Heart left ventricle (tissue), 16 donors: ENCODE measurements around the gene DPM2. TPM values are rescaled to one million over a fixed set of nuclear protein-coding genes. Genes with fewer than 3 reads are reported as not detected.

Experiments
- ATAC-seq, 4 donors: fragments of 200-7000 bp; cut with Tn5 transposase; one replicate each; pipeline ENCODE4 v1.9.1; 2020 to 2022; ENCODE audit warnings: moderate library complexity in 4 of 4, mild to moderate bottlenecking in 3 of 4, moderate number of reproducible peaks in 1 of 4
- DNase-seq, 5 donors: peaks; one replicate each; pipeline ENCODE4 v3.0.0-alpha.2; 2020
- H3K27ac ChIP-seq, 12 donors: fragments of 200-600 bp; sonication (generic) in 4 of 12; one replicate each; pipeline versions ENCODE4 v1.5.0 to v1.8.0; 2016 to 2022; ENCODE audit warnings: mild to moderate bottlenecking in 2 of 12
- H3K27me3 ChIP-seq, 9 donors: fragments of 200-600 bp; sonication (generic) in 2 of 9; one replicate each; pipeline versions ENCODE4 v1.5.1 to v1.8.0; 2016 to 2022; ENCODE audit warnings: mild to moderate bottlenecking in 3 of 9
- H3K36me3 ChIP-seq, 9 donors: fragments of 200-600 bp; sonication (generic) in 2 of 9; one replicate each; pipeline versions ENCODE4 v1.5.0 to v1.8.0; 2018 to 2022; ENCODE audit warnings: mild to moderate bottlenecking in 2 of 9
- H3K4me1 ChIP-seq, 12 donors: fragments of 200-600 bp; sonication (generic) in 4 of 12; one replicate each; pipeline versions ENCODE4 v1.5.0 to v1.8.0; 2016 to 2022; ENCODE audit warnings: mild to moderate bottlenecking in 3 of 12
- H3K4me3 ChIP-seq, 12 donors: fragments of 200-600 bp; sonication (generic) in 4 of 12; one replicate each; pipeline versions ENCODE4 v1.5.0 to v1.8.0; 2017 to 2022; ENCODE audit warnings: mild to moderate bottlenecking in 9 of 12, moderate library complexity in 4 of 12
- H3K9me3 ChIP-seq, 12 donors: fragments of 200-600 bp; sonication (generic) in 4 of 12; one replicate each; pipeline versions ENCODE4 v1.5.0 to v1.8.0; 2016 to 2022; ENCODE audit warnings: mild to moderate bottlenecking in 1 of 12
- POLR2A ChIP-seq, 2 donors: fragments of 450-650 bp; IDR thresholded peaks; one replicate each; pipeline ENCODE4 v1.6.1; 2017; ENCODE audit warnings: antibody characterized with exemption in 2 of 2, mild to moderate bottlenecking in 2 of 2, moderate library complexity in 2 of 2
- WGBS, 4 donors: extraction: QIAGEN DNeasy Blood & Tissue Kit in 2 of 4; methylation state at CpG; one replicate each; pipeline versions ENCODE4 v1.1.5 to v1.1.7; 2013 to 2018; 5-methylcytosine and 5-hydroxymethylcytosine counted together
- intact Hi-C, 10 donors: fragments of 100-400 bp; cut with DNase I; formaldehyde crosslinking; loops; one replicate each; pipeline versions ENCODE4 v1.11.1 to v1.14.2; 2022
- polyA plus RNA-seq, 2 donors: library from polyadenylated mRNA; stranded (reverse); fragments of 200-250 nt; gene quantifications; one replicate each; pipeline ENCODE4 v1.2.3, GENCODE V29; 2013
- total RNA-seq, 9 donors: library from RNA; depleted of rRNA in 2 of 9; stranded (reverse); fragments of >200 nt in 2 of 9; fragmentation: NEBNext Ultra II Directional in 3 of 9; extraction: Animal tissue kit (Norgen Biotek cat#: 25700) in 3 of 9; gene quantifications; one replicate each; pipeline versions ENCODE4 v1.1.0 to v1.2.4, GENCODE V29; 2016 to 2023
- TF ChIP-seq, protein P1 (sequence below), 12 donors: fragments of 200-600 bp; sonication (generic) in 4 of 12; IDR thresholded peaks; one replicate each; pipeline versions ENCODE4 v1.5.0 to v1.8.0; 2018 to 2022; ENCODE audit warnings: antibody characterized with exemption in 12 of 12, mild to moderate bottlenecking in 5 of 12
- donor health status: ischemic (EF 13 %, LVEDD 7.1; RV severe dilation, severe dysfunction).
- donor health status: healthy with polysubstance abuse.
- donor health status: DM: no; HTN: yes; CAD: no.
- donor health status: DM: no; HTN: no; CAD: no.
- donor health status: ischemic (EF 25% LVEDD 6.9; RV normal size, moderate dysfunction).
- donor health status: ischemic (EF 25% LVEDD 5.7; RV mildly dilated, moderate dysfunction).
- donor health status: healthy.
- donor health status: DM: yes; HTN: yes; CAD: no.
- donor health status: ischemic (EF 35%, LVEDD 5.7; RV mildly dilated, moderate dysfunction).
- donor health status: nonischemic (EF 11% LVEDD 7.7; RV severe dilation, severe dysfunction).
- donor health status: DM: yes; HTN: yes; CAD: no.
- donor health status: PGD.
- donor health status: ischemic (EF 29% LVEDD 5.4; RV normal size, mild dysfunction).
- donor health status: nonischemic (EF 23%, LVEDD 6.1; RV moderate dilation, normal function).

DPM2 gene
- total and polyA plus RNA-seq, 11 donors, result 7.2 to 31.7 (median 13.5) TPM

DNA sequence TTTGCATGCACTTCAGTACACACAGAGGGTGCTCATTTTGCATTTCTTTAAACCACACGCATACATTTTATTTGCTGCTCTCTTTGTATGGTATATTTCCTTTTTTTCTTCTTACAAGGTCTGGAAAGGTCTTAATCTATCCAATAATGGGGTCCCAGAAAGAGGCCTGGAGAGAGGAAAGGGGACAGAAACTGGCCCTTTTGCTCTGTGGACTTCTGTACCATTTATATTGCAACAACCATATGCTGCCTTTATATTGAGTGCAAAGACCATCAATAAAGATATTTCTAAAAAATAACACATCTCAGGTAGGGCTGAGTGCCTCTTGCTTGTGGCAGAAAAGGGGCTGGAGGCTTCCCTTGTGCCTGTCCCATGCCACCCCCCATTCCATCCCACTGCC, 15.5 kb upstream of the DPM2 start:
- H3K36me3 ChIP-seq, result no peaks in the 10 kb centered on the region
- no peak overlapping the region for H3K4me3 ChIP-seq
- DNase-seq (no peak), ATAC-seq (no peak)
- no peak for TF ChIP-seq POLR2A (IDR thresholded peaks at IDR 0.05)
- TF ChIP-seq, protein P1, sequence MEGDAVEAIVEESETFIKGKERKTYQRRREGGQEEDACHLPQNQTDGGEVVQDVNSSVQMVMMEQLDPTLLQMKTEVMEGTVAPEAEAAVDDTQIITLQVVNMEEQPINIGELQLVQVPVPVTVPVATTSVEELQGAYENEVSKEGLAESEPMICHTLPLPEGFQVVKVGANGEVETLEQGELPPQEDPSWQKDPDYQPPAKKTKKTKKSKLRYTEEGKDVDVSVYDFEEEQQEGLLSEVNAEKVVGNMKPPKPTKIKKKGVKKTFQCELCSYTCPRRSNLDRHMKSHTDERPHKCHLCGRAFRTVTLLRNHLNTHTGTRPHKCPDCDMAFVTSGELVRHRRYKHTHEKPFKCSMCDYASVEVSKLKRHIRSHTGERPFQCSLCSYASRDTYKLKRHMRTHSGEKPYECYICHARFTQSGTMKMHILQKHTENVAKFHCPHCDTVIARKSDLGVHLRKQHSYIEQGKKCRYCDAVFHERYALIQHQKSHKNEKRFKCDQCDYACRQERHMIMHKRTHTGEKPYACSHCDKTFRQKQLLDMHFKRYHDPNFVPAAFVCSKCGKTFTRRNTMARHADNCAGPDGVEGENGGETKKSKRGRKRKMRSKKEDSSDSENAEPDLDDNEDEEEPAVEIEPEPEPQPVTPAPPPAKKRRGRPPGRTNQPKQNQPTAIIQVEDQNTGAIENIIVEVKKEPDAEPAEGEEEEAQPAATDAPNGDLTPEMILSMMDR (IDR thresholded peaks at IDR 0.05), result no peak
- H3K27ac ChIP-seq, result peak overlapping the region in 2 of 12 donors; percentile 53 to 78
- WGBS, 4 donors, result 94 to 97% (median 95%) methylated on average over 1 of the region's 1 CpG
- no peaks in the 10 kb centered on the region for H3K27me3 ChIP-seq
- H3K9me3 ChIP-seq, result peaks cover 0 to 4% (median 0%) of the 10 kb centered on the region in 12 donors
- intact Hi-C loops, result no loop called here
- peaks cover 0 to 70% (median 46%) of the 10 kb centered on the region in 12 donors for H3K4me1 ChIP-seq

DNA sequence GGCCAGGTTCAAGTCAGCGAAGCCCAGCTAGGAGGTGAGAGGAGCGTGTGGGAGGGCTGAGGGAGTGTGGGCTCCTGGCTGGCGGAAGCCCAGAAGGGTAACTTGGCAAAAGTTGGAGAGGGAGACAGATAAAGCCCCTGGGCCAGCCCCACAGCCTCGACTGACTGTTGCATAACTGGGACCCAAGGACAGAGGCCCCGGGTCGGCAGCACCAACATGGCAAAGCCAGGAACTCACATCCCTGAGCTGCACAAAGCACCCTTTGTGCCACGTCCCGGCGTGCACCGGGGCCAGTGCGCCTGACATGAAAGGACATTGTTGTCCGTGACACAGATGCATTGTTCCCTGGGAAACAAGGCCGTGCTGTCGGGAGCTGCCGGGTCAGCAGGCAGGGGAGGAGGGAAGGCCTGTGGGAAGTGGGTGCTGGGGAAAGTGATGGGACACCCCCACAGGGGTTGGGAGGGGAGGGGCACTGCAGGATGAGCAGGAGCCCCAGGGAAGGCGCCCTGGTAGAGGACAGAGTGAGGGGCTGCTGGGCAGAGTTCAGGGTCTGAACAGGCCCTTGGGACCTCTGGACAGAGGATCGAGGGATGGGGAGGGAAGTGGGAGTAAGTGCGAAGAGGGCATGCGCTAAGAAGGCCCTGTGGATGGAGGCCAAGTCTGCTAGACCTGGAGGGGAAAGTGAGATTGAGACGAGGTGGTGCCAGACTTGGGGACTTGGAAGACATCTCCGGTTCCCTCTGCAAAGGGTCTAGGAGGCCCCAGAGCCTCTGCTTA, 13.0 kb upstream of the DPM2 start:
- peak overlapping the region in 4 of 12 donors; percentile 4 to 27 (median 20) for H3K4me3 ChIP-seq
- H3K27ac ChIP-seq, result peak overlapping the region; percentile 53 to 90 (median 80)
- 34 to 44% (median 37%) methylated on average over 21 of the region's 21 CpGs for WGBS, 4 donors
- H3K36me3 ChIP-seq, result peaks cover 0 to under 1% (median 0%) of the 10 kb centered on the region in 9 donors
- TF ChIP-seq, protein P1 (IDR thresholded peaks at IDR 0.05), result no peak
- TF ChIP-seq POLR2A (IDR thresholded peaks at IDR 0.05), result no peak
- peak; percentile 56 to 82 (median 68) for ATAC-seq
- DNase-seq, result peak in 4 of 5 donors; percentile 65 to 78 (median 72)
- no peaks in the 10 kb centered on the region for H3K9me3 ChIP-seq
- intact Hi-C loops, result no loop called here
- H3K4me1 ChIP-seq, result peaks cover 0 to 91% (median 53%) of the 10 kb centered on the region in 12 donors
- H3K27me3 ChIP-seq, result no peaks in the 10 kb centered on the region

DNA sequence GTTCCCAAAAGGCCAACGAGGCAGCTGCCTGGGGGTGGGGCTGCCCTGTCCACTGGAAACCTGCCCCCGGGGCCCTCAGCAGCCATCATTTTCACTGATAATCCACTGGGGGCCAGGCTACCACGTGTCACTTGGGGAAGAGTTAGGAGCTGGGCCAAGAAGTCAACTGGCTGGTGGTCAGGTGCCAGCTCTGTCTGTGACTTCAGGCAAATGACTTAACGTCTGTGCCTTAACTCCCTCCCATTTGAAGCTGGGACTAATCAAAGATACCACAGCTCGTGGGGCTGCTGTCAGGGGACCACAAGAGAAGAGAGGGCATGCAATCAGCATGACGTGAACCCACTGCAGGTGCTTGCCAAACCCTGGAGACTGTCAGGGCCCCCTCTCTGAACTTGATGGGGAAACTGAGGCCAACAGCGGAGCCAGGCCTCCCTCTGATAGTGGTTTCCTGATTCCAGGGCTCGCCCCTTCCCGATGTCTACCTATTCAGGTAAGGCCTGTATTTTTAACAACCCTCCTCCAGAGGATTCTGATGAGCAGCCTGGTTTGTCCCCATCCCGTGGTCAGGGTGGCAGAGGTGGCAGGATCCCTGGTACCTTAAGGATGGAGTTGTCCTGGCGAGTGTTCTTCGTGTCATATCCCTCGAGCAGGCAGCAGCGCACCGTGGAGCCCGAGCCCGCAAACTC, 12.3 kb upstream of the DPM2 start:
- no peak for TF ChIP-seq POLR2A (IDR thresholded peaks at IDR 0.05)
- TF ChIP-seq, protein P1 (IDR thresholded peaks at IDR 0.05), result no peak
- intact Hi-C loops, result loop anchor here in 2 of 10 donors (1.0 to 5.0 kb wide), 2 partner anchors 22 to 167 kb away; no protein-coding TSS in a partner anchor

More for the DNA sequence above, 12.3 kb upstream of the DPM2 start:
- Histone ChIP-seq H3K27me3 (no peaks in the 10 kb centered on the region), H3K4me3 (peak overlapping the region in 5 of 12 donors; percentile 12 to 27 (median 19)), H3K27ac (peak overlapping the region; percentile 53 to 90 (median 80)), H3K36me3 (peaks cover 0 to 8% (median 6%) of the 10 kb centered on the region in 9 donors), H3K9me3 (no peaks in the 10 kb centered on the region), H3K4me1 (peaks cover 0 to 86% (median 48%) of the 10 kb centered on the region in 12 donors)
- peak; percentile 10 to 61 (median 40) for ATAC-seq
- DNase-seq, result peak in 3 of 5 donors; percentile 62 to 72 (median 68)
- WGBS, 4 donors, result 49 to 62% (median 52%) methylated on average over 17 of the region's 17 CpGs
